Muscle layer of colon (tissue), 2 donors: ENCODE results near the gene MRPL11.

ENCODE experiments used
- H3K27ac ChIP-seq: one replicate; pipeline ENCODE4 v1.7.0; 2013; ENCODE audit warnings: low read depth, mild to moderate bottlenecking, low read length, moderate library complexity
- H3K27me3 ChIP-seq, 2 donors: one replicate each; pipeline ENCODE4 v1.7.0; 2013; ENCODE audit warnings: low read length in 2 of 2, mild to moderate bottlenecking in 2 of 2; ENCODE audit not compliant: insufficient read depth in 2 of 2, control insufficient read depth in 1 of 2
- H3K36me3 ChIP-seq: one replicate; pipeline ENCODE4 v1.7.0; 2013; ENCODE audit warnings: mild to moderate bottlenecking, low read length; ENCODE audit not compliant: insufficient read depth
- H3K4me1 ChIP-seq: one replicate; pipeline ENCODE4 v1.7.0; 2013; ENCODE audit warnings: mild to moderate bottlenecking, low read length; ENCODE audit not compliant: insufficient read depth
- H3K4me3 ChIP-seq, 2 donors: one replicate each; pipeline ENCODE4 v1.7.0; 2013; ENCODE audit warnings: low read length in 2 of 2, low read depth in 1 of 2, mild to moderate bottlenecking in 1 of 2, moderate library complexity in 1 of 2
- H3K9ac ChIP-seq: one replicate; pipeline ENCODE4 v1.7.0; 2013; ENCODE audit warnings: low read length
- H3K9me3 ChIP-seq: one replicate; pipeline ENCODE4 v1.7.0; 2013; ENCODE audit warnings: mild to moderate bottlenecking, low read length
- donor health status: abdominal sarcoma.
- donor health status: Adenocarcinoma of cecum.

Gene MRPL11

GRCh38 chr11:66438504-66439466 is at the start of gene MRPL11:
Gene MRPL11, minus strand, starts transcription at chr11:66438848. Its CDS starts 94 bp downstream, at chr11:66438754.
- peak within 1 kb of the TSS; percentile 60 to 96 for H3K4me3 ChIP-seq
- H3K27ac ChIP-seq, result peak within 1 kb of the TSS; percentile 82
- H3K36me3 ChIP-seq, result peaks cover 25% of the 10 kb centered on the region
- peaks cover 8% of the 10 kb centered on the region for H3K4me1 ChIP-seq
- no peaks in the 10 kb centered on the region for H3K9me3 ChIP-seq
- peak within 1 kb of the TSS; percentile 80 for H3K9ac ChIP-seq
- H3K27me3 ChIP-seq, result no peaks in the 10 kb centered on the region

GRCh38 chr11:66484806-66485380 is 46.2 kb upstream of the MRPL11 start:
- Histone ChIP-seq H3K9me3 (no peaks in the 10 kb centered on the region), H3K27ac (no peak overlapping the region), H3K4me3 (no peak overlapping the region), H3K27me3 (no peaks in the 10 kb centered on the region), H3K9ac (no peak overlapping the region), H3K4me1 (peaks cover 4% of the 10 kb centered on the region), H3K36me3 (no peaks in the 10 kb centered on the region)

GRCh38 chr11:66480117-66480938 is 41.7 kb upstream of the MRPL11 start, which contains the start of gene DPP3:
Gene DPP3, plus strand, starts transcription at chr11:66480434. Its CDS starts 1,767 bp downstream, at chr11:66482201.
- H3K27me3 ChIP-seq, result no peaks in the 10 kb centered on the region
- peak within 1 kb of the TSS; percentile 99 for H3K9ac ChIP-seq
- peak within 1 kb of the TSS; percentile 92 for H3K27ac ChIP-seq
- peaks cover 14% of the 10 kb centered on the region for H3K4me1 ChIP-seq
- H3K36me3 ChIP-seq, result no peaks in the 10 kb centered on the region
- H3K9me3 ChIP-seq, result no peaks in the 10 kb centered on the region
- peak within 1 kb of the TSS; percentile 96 to 98 for H3K4me3 ChIP-seq

- no peaks in the 10 kb centered on the region for H3K27me3 ChIP-seq
- no peaks in the 10 kb centered on the region for H3K36me3 ChIP-seq
- H3K9me3 ChIP-seq, result no peaks in the 10 kb centered on the region
- peaks cover 14% of the 10 kb centered on the region for H3K4me1 ChIP-seq
- H3K9ac ChIP-seq, result peak overlapping the region; percentile 99
- peak overlapping the region; percentile 96 to 98 for H3K4me3 ChIP-seq
- peak overlapping the region; percentile 92 for H3K27ac ChIP-seq
These were observed 40.9 kb upstream of the MRPL11 start for GRCh38 chr11:66479394-66480116.

- H3K27ac ChIP-seq, result peak overlapping the region; percentile 92
These were observed 40.2 kb upstream of the MRPL11 start for GRCh38 chr11:66478729-66479393.

GRCh38 chr11:66477263-66478201 is 38.9 kb upstream of the MRPL11 start:
- Histone ChIP-seq H3K4me1 (peaks cover 14% of the 10 kb centered on the region), H3K9me3 (no peaks in the 10 kb centered on the region), H3K27me3 (no peaks in the 10 kb centered on the region), H3K27ac (no peak overlapping the region), H3K9ac (no peak overlapping the region), H3K4me3 (no peak overlapping the region), H3K36me3 (peaks cover 18% of the 10 kb centered on the region)

More at GRCh38 chr11:66478729-66479393, 40.2 kb upstream of the MRPL11 start:
- no peaks in the 10 kb centered on the region for H3K27me3 ChIP-seq
- H3K36me3 ChIP-seq, result peaks cover 6% of the 10 kb centered on the region
- H3K9ac ChIP-seq, result peak overlapping the region; percentile 99
- H3K4me1 ChIP-seq, result peaks cover 14% of the 10 kb centered on the region
- H3K9me3 ChIP-seq, result no peaks in the 10 kb centered on the region
- H3K4me3 ChIP-seq, result peak overlapping the region in 1 of 2 donors; percentile 98

- Histone ChIP-seq H3K4me1 (peaks cover 14% of the 10 kb centered on the region), H3K27me3 (no peaks in the 10 kb centered on the region), H3K36me3 (peaks cover 23% of the 10 kb centered on the region), H3K4me3 (no peak overlapping the region), H3K9me3 (no peaks in the 10 kb centered on the region), H3K27ac (no peak overlapping the region), H3K9ac (no peak overlapping the region)
These were observed 38.2 kb upstream of the MRPL11 start for GRCh38 chr11:66476841-66477251.

- Histone ChIP-seq H3K9ac (no peak overlapping the region), H3K27ac (no peak overlapping the region), H3K9me3 (no peaks in the 10 kb centered on the region), H3K4me3 (no peak overlapping the region), H3K36me3 (peaks cover 25% of the 10 kb centered on the region), H3K4me1 (peaks cover 14% of the 10 kb centered on the region), H3K27me3 (no peaks in the 10 kb centered on the region)
These were observed 37.7 kb upstream of the MRPL11 start for GRCh38 chr11:66476173-66476840.

GRCh38 chr11:66475349-66476172 is 36.9 kb upstream of the MRPL11 start:
- Histone ChIP-seq H3K9ac (no peak overlapping the region), H3K9me3 (no peaks in the 10 kb centered on the region), H3K27me3 (no peaks in the 10 kb centered on the region), H3K36me3 (peaks cover 33% of the 10 kb centered on the region), H3K4me3 (no peak overlapping the region), H3K27ac (no peak overlapping the region), H3K4me1 (peaks cover 11% of the 10 kb centered on the region)
